T-cell (primary cell): Measurements from ENCODE around the gene TNNT3. TPM values are rescaled to one million over a fixed set of nuclear protein-coding genes. Genes with fewer than 3 reads are reported as not detected.

Source experiments
- ATAC-seq, 4 experiments: fragments of 200-7000 bp in 3 of 4; fragments of 150-1000 bp in 1 of 4; cut with Tn5 transposase; replicated peaks in 1 of 4; 1 replicate in 3 of 4; 2 replicates in 1 of 4; pipeline ENCODE4 v1.10.0; 2021; ENCODE audit warnings: moderate library complexity in 3 of 4, mild to moderate bottlenecking in 2 of 4, moderate number of reproducible peaks in 1 of 4
- CTCF ChIA-PET, 2 donors: fragments of 300-600 bp; sonication (Branson Sonifier 250); formaldehyde crosslinking; loops; one replicate each; lab custom pipeline; 2022; ENCODE audit warnings: antibody characterized with exemption in 2 of 2; lab: Charles Lee
- POLR2A ChIA-PET, 2 donors: fragments of 300-600 bp; sonication (Branson Sonifier 250); formaldehyde crosslinking; loops; one replicate each; lab custom pipeline; 2022; ENCODE audit warnings: antibody characterized with exemption in 2 of 2; lab: Charles Lee
- DNase-seq, 35 experiments: peaks; one replicate each; pipeline versions ENCODE4 v3.0.0 to v3.0.0-alpha.2; 2013 to 2023
- H3K27ac ChIP-seq: one replicate; pipeline ENCODE4 v1.5.1; 2013; ENCODE audit warnings: low read length
- H3K27me3 ChIP-seq, 2 experiments: replicated peaks in 1 of 2; 1 replicate in 1 of 2; 2 replicates in 1 of 2; pipeline versions ENCODE4 v1.6.1 to v1.7.0; 2013; ENCODE audit warnings: low read length in 1 of 2, mixed read lengths in 1 of 2; ENCODE audit not compliant: control insufficient read depth in 2 of 2, insufficient read depth in 2 of 2; ENCODE audit errors: extremely low read depth in 1 of 2
- H3K36me3 ChIP-seq, 2 donors: 1 replicate in 1 of 2; 2 replicates in 1 of 2; pipeline versions ENCODE4 v1.6.1 to v1.7.0; 2013; ENCODE audit warnings: low read length in 1 of 2; ENCODE audit not compliant: control insufficient read depth in 2 of 2, insufficient read depth in 1 of 2; ENCODE audit errors: extremely low read depth in 1 of 2
- H3K4me1 ChIP-seq, 2 experiments: 1 replicate in 1 of 2; 2 replicates in 1 of 2; pipeline versions ENCODE4 v1.6.1 to v1.7.0; 2013; ENCODE audit warnings: low read length in 2 of 2, mixed read lengths in 1 of 2; ENCODE audit not compliant: insufficient read depth in 2 of 2, control insufficient read depth in 1 of 2; ENCODE audit errors: extremely low read depth in 1 of 2
- H3K4me3 ChIP-seq, 2 donors: 1 replicate in 1 of 2; 2 replicates in 1 of 2; pipeline versions ENCODE4 v1.5.1 to v1.7.0; 2013; ENCODE audit warnings: mild to moderate bottlenecking in 2 of 2, low read length in 1 of 2, moderate library complexity in 1 of 2; ENCODE audit not compliant: control insufficient read depth in 1 of 2; ENCODE audit errors: extremely low read depth in 1 of 2
- H3K9me3 ChIP-seq: 2 replicates; pipeline ENCODE4 v1.7.0; 2013
- H3K27ac Mint-ChIP-seq, 2 donors: one replicate each; pipeline ENCODE4 v1.8.0; 2020 to 2021; ENCODE audit warnings: mild to moderate bottlenecking in 2 of 2, mixed read lengths in 2 of 2
- H3K27me3 Mint-ChIP-seq, 2 donors: one replicate each; pipeline ENCODE4 v1.8.0; 2021 to 2022; ENCODE audit warnings: mixed read lengths in 2 of 2
- H3K36me3 Mint-ChIP-seq: one replicate; pipeline ENCODE4 v1.8.0; 2021; ENCODE audit warnings: mixed read lengths
- H3K4me1 Mint-ChIP-seq, 3 donors: one replicate each; pipeline ENCODE4 v1.8.0; 2020 to 2022; ENCODE audit warnings: mixed read lengths in 3 of 3, mild to moderate bottlenecking in 1 of 3
- H3K4me3 Mint-ChIP-seq, 3 donors: one replicate each; pipeline ENCODE4 v1.8.0; 2020 to 2022; ENCODE audit warnings: mild to moderate bottlenecking in 3 of 3, mixed read lengths in 3 of 3, moderate library complexity in 3 of 3
- H3K9me3 Mint-ChIP-seq, 3 donors: one replicate each; pipeline ENCODE4 v1.8.0; 2020 to 2022; ENCODE audit warnings: mixed read lengths in 3 of 3
- WGBS: methylation state at CpG from one replicate; pipeline ENCODE4 v1.1.5; 2013; ENCODE audit warnings: missing lambda C conversion rate; ENCODE audit not compliant: insufficient coverage; 5-methylcytosine and 5-hydroxymethylcytosine counted together
- total RNA-seq, 35 experiments: library from RNA in 6 of 35; stranded (reverse) in 6 of 35; fragments of 120-200 nt in 1 of 35; gene quantifications; one replicate each; pipeline versions ENCODE4 v1.2.1 to v1.2.4 and lab custom pipeline; 2013 to 2026

The TNNT3 gene
- total RNA-seq, 5 donors from 2014 or later (not counting 1 experiment from before 2014, with no cell fraction given): 15.9 to 22.1 (median 18.2) TPM

DNA sequence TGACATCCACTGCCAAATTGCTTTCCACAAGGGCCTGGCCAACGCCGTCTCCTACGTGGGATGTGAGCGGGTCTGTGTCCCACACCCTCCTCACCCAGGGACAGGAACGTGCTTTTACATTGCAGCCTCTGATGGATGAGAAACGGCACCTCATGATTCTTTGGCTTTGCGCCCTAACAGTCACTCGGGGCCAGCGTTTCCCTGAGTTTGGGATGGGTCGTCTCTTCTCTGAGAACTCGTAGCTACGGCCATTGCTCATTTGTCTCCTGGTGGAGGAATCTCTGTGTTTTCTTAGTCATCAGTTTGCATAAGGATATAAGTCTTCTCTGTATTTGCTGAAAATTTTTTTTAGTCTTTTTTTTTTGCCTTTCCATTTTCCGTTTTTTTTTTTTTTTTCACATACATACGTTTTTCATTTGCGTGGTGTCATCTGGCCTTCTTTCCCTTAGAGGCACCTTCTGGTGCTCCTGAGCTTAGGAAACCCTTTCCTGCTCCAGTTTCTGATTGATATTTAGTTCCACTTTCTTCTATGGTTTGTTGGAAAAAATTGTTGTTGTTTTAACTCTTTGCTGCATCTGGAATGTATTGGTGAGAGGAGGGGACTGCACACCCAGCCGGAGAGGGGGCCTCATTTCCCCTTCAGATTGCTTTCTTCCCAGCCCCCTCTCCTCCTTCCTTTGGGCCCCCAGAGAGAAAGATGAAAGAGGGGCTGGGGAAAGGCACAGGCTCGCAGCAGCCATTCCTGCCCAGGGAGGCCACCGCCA lies 12.0 kb downstream of the TNNT3 start:
- CTCF ChIA-PET: no interaction called here
- WGBS: 98% methylated on average over 7 of the region's 18 CpGs
- no peaks in the 10 kb centered on the region for H3K9me3 Mint-ChIP-seq
- H3K36me3 Mint-ChIP-seq: peaks cover 5% of the 10 kb centered on the region
- Histone ChIP-seq H3K9me3 (no peaks in the 10 kb centered on the region), H3K27ac (no peak overlapping the region), H3K4me3 (no peak overlapping the region), H3K36me3 (peaks cover 0 to 8% of the 10 kb centered on the region in 2 donors), H3K4me1 (peaks cover 0 to 7% of the 10 kb centered on the region in 2 experiments), H3K27me3 (peaks cover 0 to 34% of the 10 kb centered on the region in 2 experiments)
- peaks cover 6 to 12% of the 10 kb centered on the region in 2 donors for H3K27me3 Mint-ChIP-seq
- POLR2A ChIA-PET: no interaction called here
- no peak overlapping the region for H3K4me3 Mint-ChIP-seq
- no peak overlapping the region for H3K27ac Mint-ChIP-seq
- ATAC-seq: no peak
- H3K4me1 Mint-ChIP-seq: peaks cover 4 to 6% (median 6%) of the 10 kb centered on the region in 3 donors
- no peak for DNase-seq

DNA sequence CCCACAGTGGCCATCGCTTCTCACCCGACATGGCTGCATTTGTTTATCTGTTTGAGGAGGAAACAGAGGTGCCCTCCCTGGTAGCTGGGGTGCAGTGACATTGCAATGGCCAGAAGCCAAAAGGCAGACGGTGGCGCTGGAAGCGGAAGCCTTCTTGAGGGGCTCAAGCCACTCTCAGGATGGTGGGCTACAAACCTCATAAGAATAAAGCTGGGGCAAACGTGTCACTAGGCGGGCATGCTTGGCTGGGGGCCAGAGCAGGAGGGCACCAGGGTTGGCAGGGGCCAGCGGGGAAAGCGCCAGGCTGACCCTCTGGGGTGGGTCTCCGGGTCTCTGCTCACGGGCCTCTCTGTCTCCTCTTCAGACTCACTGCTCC lies 12.6 kb downstream of the TNNT3 start:
- Histone ChIP-seq H3K4me1 (peaks cover 0 to 7% of the 10 kb centered on the region in 2 experiments), H3K27ac (no peak overlapping the region), H3K4me3 (no peak overlapping the region), H3K27me3 (peaks cover 0 to 29% of the 10 kb centered on the region in 2 experiments), H3K36me3 (peaks cover 0 to 8% of the 10 kb centered on the region in 2 donors), H3K9me3 (no peaks in the 10 kb centered on the region)
- 67% methylated on average over 7 of the region's 11 CpGs for WGBS
- Mint-ChIP-seq H3K9me3 (no peaks in the 10 kb centered on the region), H3K27ac (no peak overlapping the region), H3K4me3 (no peak overlapping the region), H3K36me3 (peaks cover 5% of the 10 kb centered on the region), H3K27me3 (peaks cover 3 to 10% of the 10 kb centered on the region in 2 donors), H3K4me1 (peaks cover 4 to 6% (median 6%) of the 10 kb centered on the region in 3 donors)
- ATAC-seq (no peak), DNase-seq (no peak)
- ChIA-PET POLR2A (no interaction called here), CTCF (no interaction called here)

DNA sequence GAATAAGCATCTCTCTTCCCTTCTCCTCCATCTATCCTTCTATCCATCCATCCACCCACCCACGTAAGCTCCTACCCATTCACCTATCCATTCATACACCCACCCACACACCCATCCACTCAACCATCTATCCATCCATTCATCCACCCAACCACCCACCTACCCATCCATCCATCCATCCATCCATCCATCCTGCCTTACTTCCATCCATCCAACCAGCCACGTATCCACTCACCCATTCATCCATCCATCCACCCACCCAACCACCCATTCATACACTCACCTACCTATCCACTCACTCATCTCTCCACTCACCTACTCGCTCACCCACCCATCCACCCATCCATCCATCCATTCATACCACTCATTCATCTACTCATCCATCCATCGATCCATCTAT lies 13.2 kb downstream of the TNNT3 start:
- H3K27ac Mint-ChIP-seq: no peak overlapping the region

DNA sequence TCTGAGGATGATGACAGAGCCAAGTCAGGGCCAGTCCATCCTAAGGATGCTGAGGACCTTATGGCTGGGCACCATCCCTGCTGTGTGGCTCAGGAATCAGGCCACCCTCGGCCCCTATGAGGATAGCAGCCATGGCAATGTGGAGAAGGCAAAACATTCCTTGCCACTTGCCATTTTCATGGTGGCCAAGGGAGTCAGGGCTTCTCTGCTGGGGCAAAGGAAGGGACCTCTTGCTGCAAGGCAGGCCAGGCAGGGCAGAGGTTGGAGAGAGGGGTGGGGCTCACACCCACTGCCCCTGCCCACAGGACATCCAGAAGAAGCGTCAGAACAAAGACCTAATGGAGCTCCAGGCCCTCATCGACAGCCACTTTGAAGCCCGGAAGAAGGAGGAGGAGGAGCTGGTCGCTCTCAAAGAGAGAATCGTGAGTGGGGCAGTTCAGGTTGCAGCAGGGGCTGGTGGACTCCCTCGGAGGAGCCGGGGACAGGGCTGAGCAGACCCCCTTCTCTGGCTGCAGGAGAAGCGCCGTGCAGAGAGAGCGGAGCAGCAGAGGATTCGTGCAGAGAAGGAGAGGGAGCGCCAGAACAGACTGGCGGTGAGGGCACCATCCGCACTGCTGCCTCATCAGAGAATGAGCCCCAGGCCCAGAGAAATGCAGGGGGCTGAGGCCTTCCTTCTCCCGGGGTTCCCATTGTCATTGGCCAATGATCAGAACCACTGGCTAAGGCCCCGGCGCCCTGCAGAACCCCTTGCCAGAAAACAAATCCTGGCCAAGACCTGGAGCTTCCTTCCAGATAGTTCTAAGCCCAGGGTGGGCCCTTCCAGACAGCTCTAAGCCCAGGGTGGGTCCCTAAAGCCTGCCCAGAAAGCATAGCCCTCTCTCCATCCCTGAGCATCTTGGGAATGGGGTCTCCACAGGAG lies 14.2 kb downstream of the TNNT3 start:
- Histone ChIP-seq H3K4me3 (no peak overlapping the region), H3K9me3 (no peaks in the 10 kb centered on the region), H3K27me3 (peaks cover 0 to 22% of the 10 kb centered on the region in 2 experiments), H3K36me3 (peaks cover 0 to 8% of the 10 kb centered on the region in 2 donors), H3K27ac (no peak overlapping the region), H3K4me1 (peaks cover 0 to 10% of the 10 kb centered on the region in 2 experiments)
- Mint-ChIP-seq H3K36me3 (peaks cover 5% of the 10 kb centered on the region), H3K27me3 (peaks cover 3 to 10% of the 10 kb centered on the region in 2 donors), H3K9me3 (no peaks in the 10 kb centered on the region), H3K27ac (no peak overlapping the region), H3K4me1 (peaks cover 4 to 6% (median 6%) of the 10 kb centered on the region in 3 donors), H3K4me3 (no peak overlapping the region)
- ATAC-seq: no peak
- CTCF ChIA-PET: no interaction called here
- WGBS: 91% methylated on average over 12 of the region's 18 CpGs
- DNase-seq: no peak
- POLR2A ChIA-PET: no interaction called here

More for the DNA sequence above, 13.2 kb downstream of the TNNT3 start:
- no peak for ATAC-seq
- no peak overlapping the region for H3K4me3 ChIP-seq
- ChIA-PET CTCF (no interaction called here), POLR2A (no interaction called here)
- peaks cover 0 to 23% of the 10 kb centered on the region in 2 experiments for H3K27me3 ChIP-seq
- no peaks in the 10 kb centered on the region for H3K9me3 Mint-ChIP-seq
- no peak overlapping the region for H3K4me3 Mint-ChIP-seq
- no peaks in the 10 kb centered on the region for H3K9me3 ChIP-seq
- no peak for DNase-seq
- peaks cover 4 to 6% (median 6%) of the 10 kb centered on the region in 3 donors for H3K4me1 Mint-ChIP-seq
- no peak overlapping the region for H3K27ac ChIP-seq
- peaks cover 5% of the 10 kb centered on the region for H3K36me3 Mint-ChIP-seq
- whole genome bisulfite sequencing: 80% methylated on average over 3 of the region's 4 CpGs
- H3K4me1 ChIP-seq: peaks cover 0 to 7% of the 10 kb centered on the region in 2 experiments
- H3K27me3 Mint-ChIP-seq: peaks cover 3 to 10% of the 10 kb centered on the region in 2 donors
- H3K36me3 ChIP-seq: peaks cover 0 to 8% of the 10 kb centered on the region in 2 donors

DNA sequence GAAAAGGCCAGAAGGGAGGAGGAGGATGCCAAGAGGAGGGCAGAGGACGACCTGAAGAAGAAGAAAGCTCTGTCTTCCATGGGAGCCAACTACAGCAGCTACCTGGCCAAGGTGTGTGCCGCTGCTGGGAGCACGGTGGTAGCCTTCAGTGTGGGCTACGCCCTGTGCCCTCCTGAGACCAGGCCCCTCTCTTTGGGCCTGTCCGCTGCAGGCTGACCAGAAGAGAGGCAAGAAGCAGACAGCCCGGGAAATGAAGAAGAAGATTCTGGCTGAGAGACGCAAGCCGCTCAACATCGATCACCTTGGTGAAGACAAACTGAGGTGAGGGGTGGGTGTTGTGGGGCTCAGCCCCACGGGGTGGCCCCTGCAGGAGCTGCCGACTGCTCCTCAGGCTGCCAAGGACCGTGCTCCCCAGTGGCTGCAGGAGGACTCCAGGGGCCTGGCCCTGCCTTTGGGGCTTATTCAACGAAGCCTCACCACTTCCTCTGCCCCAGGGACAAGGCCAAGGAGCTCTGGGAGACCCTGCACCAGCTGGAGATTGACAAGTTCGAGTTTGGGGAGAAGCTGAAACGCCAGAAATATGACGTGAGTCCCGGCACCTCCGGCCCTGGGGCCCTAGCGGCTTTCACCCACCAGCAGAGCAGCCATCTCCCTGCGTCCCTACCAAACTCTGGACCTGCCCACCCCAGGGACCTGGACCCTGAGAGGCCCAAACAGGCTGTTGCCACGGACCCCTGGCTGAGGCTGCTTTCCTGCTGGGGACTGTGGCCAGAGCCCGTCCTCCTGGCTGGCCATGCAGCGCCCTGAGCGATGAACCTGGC lies 15.0 kb downstream of the TNNT3 start:
- Mint-ChIP-seq H3K4me1 (peaks cover 9 to 13% (median 10%) of the 10 kb centered on the region in 3 donors), H3K36me3 (peaks cover 5% of the 10 kb centered on the region), H3K4me3 (no peak overlapping the region), H3K27me3 (peaks cover 3 to 12% of the 10 kb centered on the region in 2 donors), H3K27ac (no peak overlapping the region), H3K9me3 (no peaks in the 10 kb centered on the region)
- H3K4me1 ChIP-seq: peaks cover 0 to 15% of the 10 kb centered on the region in 2 experiments
- DNase-seq (no peak), ATAC-seq (no peak)
- H3K36me3 ChIP-seq: peaks cover 0 to 8% of the 10 kb centered on the region in 2 donors
- no peak overlapping the region for H3K4me3 ChIP-seq
- 77% methylated on average over 19 of the region's 24 CpGs for WGBS
- POLR2A ChIA-PET: no interaction called here
- H3K9me3 ChIP-seq: no peaks in the 10 kb centered on the region
- CTCF ChIA-PET: interaction anchor here in 1 of 2 donors (0.6 kb wide), 1 partner anchor 32 kb away, joined by 4 read pairs; no protein-coding TSS in a partner anchor
- H3K27me3 ChIP-seq: peaks cover 0 to 24% of the 10 kb centered on the region in 2 experiments
- H3K27ac ChIP-seq: no peak overlapping the region
